GM18907 (cell line): Measurements from ENCODE around the gene RABGEF1.
"Not testable (repeated sequence)": the region's sequence is repeated elsewhere in the genome, so short reads cannot be mapped to it uniquely, and the experiment has no call there.

Source experiments
- ATAC-seq: cut with Tn5 transposase; IDR thresholded peaks from one replicate; pipeline ENCODE4 v1.9.1; 2021; ENCODE audit warnings: mild to moderate bottlenecking, moderate library complexity; ENCODE audit not compliant: unreplicated experiment

Gene RABGEF1

GRCh38 chr7:66740302-66740979 lies at the start of gene RABGEF1:
Gene RABGEF1 (plus strand): TSS chr7:66740733. CDS start chr7:66771900, 31,167 bp downstream.
- peak; percentile 90 for ATAC-seq

GRCh38 chr7:66693331-66693730 lies 47.2 kb upstream of the RABGEF1 start:
- no peak for ATAC-seq

- ATAC-seq = no peak
Measured at GRCh38 chr7:66694286-66694685, 46.2 kb upstream of the RABGEF1 start.

GRCh38 chr7:66695417-66695816 lies 45.1 kb upstream of the RABGEF1 start:
- ATAC-seq = not testable (repeated sequence)

- ATAC-seq = not testable (repeated sequence)
Measured at GRCh38 chr7:66696134-66696533, 44.4 kb upstream of the RABGEF1 start.

- no peak for ATAC-seq
Measured at GRCh38 chr7:66696774-66697191, 43.8 kb upstream of the RABGEF1 start.

GRCh38 chr7:66697449-66698438 lies 42.8 kb upstream of the RABGEF1 start:
- no peak for ATAC-seq

GRCh38 chr7:66698652-66699205 lies 41.8 kb upstream of the RABGEF1 start:
- no peak for ATAC-seq

- ATAC-seq = no peak
Measured at GRCh38 chr7:66699998-66700397, 40.5 kb upstream of the RABGEF1 start.

- no peak for ATAC-seq
Measured at GRCh38 chr7:66700633-66701131, 39.9 kb upstream of the RABGEF1 start.

- ATAC-seq = no peak
Measured at GRCh38 chr7:66707825-66708224, 32.7 kb upstream of the RABGEF1 start.

- not testable (repeated sequence) for ATAC-seq
Measured at GRCh38 chr7:66710752-66711151, 29.8 kb upstream of the RABGEF1 start.

GRCh38 chr7:66713687-66714086 lies 26.8 kb upstream of the RABGEF1 start:
- ATAC-seq = no peak

- not testable (repeated sequence) for ATAC-seq
Measured at GRCh38 chr7:66716634-66717033, 23.9 kb upstream of the RABGEF1 start.

- ATAC-seq = no peak
Measured at GRCh38 chr7:66720561-66720960, 20.0 kb upstream of the RABGEF1 start.

GRCh38 chr7:66725843-66726242 lies 14.7 kb upstream of the RABGEF1 start:
- ATAC-seq = no peak

- no peak for ATAC-seq
Measured at GRCh38 chr7:66727058-66727457, 13.5 kb upstream of the RABGEF1 start.

- ATAC-seq = no peak
Measured at GRCh38 chr7:66728571-66728970, 12.0 kb upstream of the RABGEF1 start.

GRCh38 chr7:66729274-66729673 lies 11.3 kb upstream of the RABGEF1 start:
- ATAC-seq = no peak

GRCh38 chr7:66731986-66732385 lies 8.5 kb upstream of the RABGEF1 start:
- ATAC-seq = no peak

- ATAC-seq = peak; percentile 39
Measured at GRCh38 chr7:66732439-66732838, 8.1 kb upstream of the RABGEF1 start.
